DND-41 (cell line): ENCODE data around the gene SHC4.

Experiments used
- CTCF ChIP-seq: IDR thresholded peaks from 2 replicates; pipeline ENCODE4 v1.5.1; 2012; ENCODE audit warnings: borderline replicate concordance, low read length, moderate library complexity, mild to moderate bottlenecking; ENCODE audit not compliant: poor library complexity, severe bottlenecking; ENCODE audit errors: extremely low read depth
- EZH2 ChIP-seq: IDR thresholded peaks from 3 replicates; pipeline ENCODE4 v1.6.1; 2012; ENCODE audit warnings: borderline replicate concordance, low read depth, mild to moderate bottlenecking, moderate library complexity, low read length, inconsistent platforms; ENCODE audit not compliant: severe bottlenecking

GRCh38 chr15:48871542-48871941, 92.2 kb downstream of the SHC4 start:
- no peak for TF ChIP-seq CTCF
- no peak for TF ChIP-seq EZH2
